Heart right ventricle (tissue), 16 donors: ENCODE measurements around the gene CHST11. TPM values are rescaled to one million over a fixed set of nuclear protein-coding genes. Genes with fewer than 3 reads are reported as not detected.

Experiments used
- ATAC-seq, 8 donors: fragments of 200-7000 bp; cut with Tn5 transposase; one replicate each; pipeline ENCODE4 v1.9.1; 2020; ENCODE audit warnings: mild to moderate bottlenecking in 8 of 8, moderate library complexity in 8 of 8, moderate number of reproducible peaks in 1 of 8
- DNase-seq, 2 donors: peaks; one replicate each; pipeline ENCODE4 v3.0.0-alpha.2; 2020
- H3K27ac ChIP-seq, 10 donors: fragments of 200-600 bp; sonication (generic) in 2 of 10; one replicate each; pipeline versions ENCODE4 v1.5.0 to v1.8.0; 2020 to 2022; ENCODE audit warnings: mild to moderate bottlenecking in 3 of 10
- H3K27me3 ChIP-seq, 7 donors: fragments of 200-600 bp; one replicate each; pipeline ENCODE4 v1.8.0; 2021 to 2022; ENCODE audit warnings: mild to moderate bottlenecking in 2 of 7
- H3K36me3 ChIP-seq, 9 donors: fragments of 200-600 bp; sonication (generic) in 1 of 9; one replicate each; pipeline versions ENCODE4 v1.5.0 to v1.8.0; 2020 to 2022; ENCODE audit warnings: mild to moderate bottlenecking in 2 of 9
- H3K4me1 ChIP-seq, 9 donors: fragments of 200-600 bp; sonication (generic) in 1 of 9; one replicate each; pipeline versions ENCODE4 v1.5.0 to v1.8.0; 2020 to 2022; ENCODE audit warnings: mild to moderate bottlenecking in 4 of 9
- H3K4me3 ChIP-seq, 10 donors: fragments of 200-600 bp; sonication (generic) in 2 of 10; one replicate each; pipeline versions ENCODE4 v1.5.0 to v1.8.0; 2020 to 2022; ENCODE audit warnings: mild to moderate bottlenecking in 7 of 10, moderate library complexity in 2 of 10
- H3K9me3 ChIP-seq, 11 donors: fragments of 200-600 bp in 10 of 11; sonication (generic) in 2 of 11; one replicate each; pipeline versions ENCODE4 v1.5.0 to v1.8.0; 2013 to 2022; ENCODE audit warnings: mild to moderate bottlenecking in 2 of 11, control low read depth in 1 of 11, moderate library complexity in 1 of 11
- CTCF ChIP-seq, 9 donors: fragments of 200-600 bp; sonication (generic) in 2 of 9; IDR thresholded peaks; one replicate each; pipeline versions ENCODE4 v1.5.0 to v1.8.0; 2021 to 2022; ENCODE audit warnings: antibody characterized with exemption in 9 of 9, mild to moderate bottlenecking in 5 of 9, moderate library complexity in 1 of 9
- whole genome bisulfite sequencing, 2 donors: extraction: QIAGEN DNeasy Blood & Tissue Kit; methylation state at CpG; one replicate each; pipeline ENCODE4 v1.1.7; 2013; ENCODE audit warnings: inconsistent platforms in 1 of 2; 5-methylcytosine and 5-hydroxymethylcytosine counted together
- intact Hi-C, 10 donors: fragments of 100-400 bp; cut with DNase I; formaldehyde crosslinking; loops; one replicate each; pipeline versions ENCODE4 v1.11.1 to v1.14.2; 2022
- polyA plus RNA-seq, 2 donors: library from polyadenylated mRNA; stranded (reverse); fragments of 200-250 nt; gene quantifications; one replicate each; pipeline ENCODE4 v1.2.3, GENCODE V29; 2013
- total RNA-seq, 10 donors: library from RNA; stranded (reverse); fragmentation: NEBNext Ultra II Directional in 3 of 10; extraction: Animal tissue kit (Norgen Biotek cat#: 25700) in 3 of 10; gene quantifications; one replicate each; pipeline versions ENCODE4 v1.2.1 to v1.2.4, GENCODE V29; 2021 to 2023
- donor health status: Arrhythmogenic right ventricular cardiomyopathy.
- donor health status: ischemic (EF 13 %, LVEDD 7.1; RV severe dilation, severe dysfunction).
- donor health status: healthy with polysubstance abuse.
- donor health status: DM: no; HTN: yes; CAD: no.
- donor health status: DM: no; HTN: no; CAD: no.
- donor health status: ischemic (EF 25% LVEDD 6.9; RV normal size, moderate dysfunction).
- donor health status: ischemic (EF 25% LVEDD 5.7; RV mildly dilated, moderate dysfunction).
- donor health status: healthy.
- donor health status: DM: yes; HTN: yes; CAD: no.
- donor health status: Ischemic cardiomyopathy.
- donor health status: ischemic (EF 35%, LVEDD 5.7; RV mildly dilated, moderate dysfunction).
- donor health status: nonischemic (EF 11% LVEDD 7.7; RV severe dilation, severe dysfunction).
- donor health status: DM: yes; HTN: yes; CAD: no.
- donor health status: PGD.
- donor health status: ischemic (EF 29% LVEDD 5.4; RV normal size, mild dysfunction).
- donor health status: nonischemic (EF 23%, LVEDD 6.1; RV moderate dilation, normal function).

CHST11 gene
- total and polyA plus RNA-seq, 12 donors = 1.1 to 12.7 (median 4.3) TPM

- no peak for ATAC-seq
- 81 to 84% methylated on average over 12 of the region's 12 CpGs for WGBS, 2 donors
- H3K27ac ChIP-seq = no peak overlapping the region
- H3K9me3 ChIP-seq = no peaks in the 10 kb centered on the region
- no peak for DNase-seq
- no peak for TF ChIP-seq CTCF (IDR thresholded peaks at IDR 0.05)
- H3K4me1 ChIP-seq = no peaks in the 10 kb centered on the region
- H3K4me3 ChIP-seq = no peak overlapping the region
- no peaks in the 10 kb centered on the region for H3K36me3 ChIP-seq
- intact Hi-C loops = no loop called here
- peaks cover 0 to 12% (median 0%) of the 10 kb centered on the region in 7 donors for H3K27me3 ChIP-seq
Measured at GRCh38 chr12:104439137-104439536, 17.6 kb upstream of the CHST11 start.

- DNase-seq = no peak
- no peak for TF ChIP-seq CTCF (IDR thresholded peaks at IDR 0.05)
- Histone ChIP-seq H3K27ac (no peak overlapping the region), H3K36me3 (no peaks in the 10 kb centered on the region), H3K9me3 (peaks cover 0 to 5% (median 0%) of the 10 kb centered on the region in 11 donors), H3K4me3 (no peak overlapping the region), H3K27me3 (no peaks in the 10 kb centered on the region), H3K4me1 (no peaks in the 10 kb centered on the region)
- no peak for ATAC-seq
- 63 to 65% methylated on average over 1 of the region's 1 CpG for WGBS, 2 donors
- intact Hi-C loops = no loop called here
Measured at GRCh38 chr12:104443008-104443407, 13.7 kb upstream of the CHST11 start.

GRCh38 chr12:104446646-104447421, 9.9 kb upstream of the CHST11 start:
- no peak for TF ChIP-seq CTCF (IDR thresholded peaks at IDR 0.05)
- ATAC-seq (no peak), DNase-seq (no peak)
- Histone ChIP-seq H3K36me3 (no peaks in the 10 kb centered on the region), H3K4me1 (no peaks in the 10 kb centered on the region), H3K27me3 (no peaks in the 10 kb centered on the region), H3K9me3 (peaks cover 0 to 11% (median 0%) of the 10 kb centered on the region in 11 donors), H3K4me3 (no peak overlapping the region), H3K27ac (no peak overlapping the region)
- intact Hi-C loops = no loop called here
- 84 to 92% methylated on average over 5 of the region's 5 CpGs for WGBS, 2 donors

GRCh38 chr12:104448031-104448430, 8.7 kb upstream of the CHST11 start:
- no peak for ATAC-seq
- no peak for TF ChIP-seq CTCF (IDR thresholded peaks at IDR 0.05)
- H3K27me3 ChIP-seq = no peaks in the 10 kb centered on the region
- WGBS, 2 donors = 74 to 86% methylated on average over 5 of the region's 5 CpGs
- no peaks in the 10 kb centered on the region for H3K36me3 ChIP-seq
- intact Hi-C loops = no loop called here
- H3K4me3 ChIP-seq = no peak overlapping the region
- no peak overlapping the region for H3K27ac ChIP-seq
- no peaks in the 10 kb centered on the region for H3K4me1 ChIP-seq
- no peak for DNase-seq
- peaks cover 0 to 11% (median 0%) of the 10 kb centered on the region in 11 donors for H3K9me3 ChIP-seq
